RWPE1 (cell line): ENCODE results near the gene MAP1S.

ENCODE experiments used
- CTCF ChIA-PET: fragments of 350-600 bp; sonication (Branson Sonifier 250); formaldehyde crosslinking; extraction: SDS; loops from one replicate; lab custom pipeline; 2021; lab: Yijun Ruan, JAX
- POLR2A ChIA-PET: fragments of 400-600 bp; formaldehyde crosslinking; extraction: SDS; loops from one replicate; lab custom pipeline; 2020; ENCODE audit warnings: antibody characterized with exemption; ENCODE audit not compliant: low non-redundant PET; lab: Yijun Ruan, JAX
- DNase-seq: peaks from one replicate; pipeline ENCODE4 v3.0.0; 2012; ENCODE audit warnings: low spot score
- H3K27ac ChIP-seq: fragments of 450-650 bp; 2 replicates; pipeline ENCODE4 v1.5.1; 2017
- TF ChIP-seq, protein P1 (sequence below): fragments of 450-650 bp; conservative IDR thresholded peaks from 2 replicates; pipeline ENCODE4 v1.5.1; 2017; ENCODE audit warnings: low read depth, mild to moderate bottlenecking

The MAP1S gene

DNA sequence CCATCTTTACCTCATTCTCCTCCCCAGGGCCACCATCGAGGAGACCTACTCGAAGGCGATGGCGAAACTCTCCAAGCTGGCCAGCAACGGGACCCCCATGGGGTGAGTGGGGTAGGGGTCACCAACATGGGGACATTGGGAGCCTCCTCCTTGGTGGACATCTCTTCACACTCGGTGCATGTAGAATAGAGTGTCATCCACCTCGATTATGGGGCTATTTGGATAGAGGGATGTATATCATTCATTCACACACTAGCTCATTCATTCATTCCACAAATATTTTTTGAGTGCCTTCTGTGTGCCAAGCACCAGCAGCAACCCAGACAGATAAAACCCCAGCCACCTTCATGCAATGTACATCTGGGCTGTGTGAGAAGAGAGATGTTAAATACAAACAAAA lies 45.1 kb downstream of the MAP1S start:
- ChIA-PET POLR2A (no interaction called here), CTCF (no interaction called here)
- TF ChIP-seq, protein P1, sequence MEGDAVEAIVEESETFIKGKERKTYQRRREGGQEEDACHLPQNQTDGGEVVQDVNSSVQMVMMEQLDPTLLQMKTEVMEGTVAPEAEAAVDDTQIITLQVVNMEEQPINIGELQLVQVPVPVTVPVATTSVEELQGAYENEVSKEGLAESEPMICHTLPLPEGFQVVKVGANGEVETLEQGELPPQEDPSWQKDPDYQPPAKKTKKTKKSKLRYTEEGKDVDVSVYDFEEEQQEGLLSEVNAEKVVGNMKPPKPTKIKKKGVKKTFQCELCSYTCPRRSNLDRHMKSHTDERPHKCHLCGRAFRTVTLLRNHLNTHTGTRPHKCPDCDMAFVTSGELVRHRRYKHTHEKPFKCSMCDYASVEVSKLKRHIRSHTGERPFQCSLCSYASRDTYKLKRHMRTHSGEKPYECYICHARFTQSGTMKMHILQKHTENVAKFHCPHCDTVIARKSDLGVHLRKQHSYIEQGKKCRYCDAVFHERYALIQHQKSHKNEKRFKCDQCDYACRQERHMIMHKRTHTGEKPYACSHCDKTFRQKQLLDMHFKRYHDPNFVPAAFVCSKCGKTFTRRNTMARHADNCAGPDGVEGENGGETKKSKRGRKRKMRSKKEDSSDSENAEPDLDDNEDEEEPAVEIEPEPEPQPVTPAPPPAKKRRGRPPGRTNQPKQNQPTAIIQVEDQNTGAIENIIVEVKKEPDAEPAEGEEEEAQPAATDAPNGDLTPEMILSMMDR, result no peak
- H3K27ac ChIP-seq, result peak overlapping the region; percentile 71
- DNase-seq, result no peak

DNA sequence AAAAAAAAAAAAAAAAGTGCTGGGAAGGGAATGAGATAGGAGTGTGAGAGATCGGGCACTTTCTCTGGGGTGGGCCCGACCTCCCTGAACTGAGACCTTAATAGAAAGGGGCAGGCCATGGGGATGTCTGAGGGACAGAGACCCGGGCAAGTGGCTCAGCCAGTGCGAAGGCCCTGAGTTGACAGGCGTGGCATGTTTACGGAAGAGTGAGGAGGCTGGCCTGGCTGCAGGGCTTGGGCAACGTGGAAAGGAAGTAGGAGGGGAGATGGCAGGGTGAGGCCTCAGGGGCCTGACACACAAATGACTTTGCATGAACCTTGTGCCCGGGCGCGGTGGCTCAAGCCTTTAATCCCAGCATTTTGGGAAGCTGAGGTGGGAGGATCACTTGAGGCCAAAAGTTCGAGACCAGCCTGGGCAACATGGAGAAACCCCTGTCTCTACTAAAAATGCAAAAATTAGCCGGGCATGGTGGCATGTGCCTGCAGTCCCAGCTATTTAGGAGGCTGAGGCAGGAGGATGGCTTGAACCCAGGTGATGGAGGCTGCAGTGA lies 45.9 kb downstream of the MAP1S start:
- peak overlapping the region; percentile 71 for H3K27ac ChIP-seq
- ChIA-PET POLR2A (no interaction called here), CTCF (no interaction called here)
- TF ChIP-seq, protein P1, result no peak
- no peak for DNase-seq

DNA sequence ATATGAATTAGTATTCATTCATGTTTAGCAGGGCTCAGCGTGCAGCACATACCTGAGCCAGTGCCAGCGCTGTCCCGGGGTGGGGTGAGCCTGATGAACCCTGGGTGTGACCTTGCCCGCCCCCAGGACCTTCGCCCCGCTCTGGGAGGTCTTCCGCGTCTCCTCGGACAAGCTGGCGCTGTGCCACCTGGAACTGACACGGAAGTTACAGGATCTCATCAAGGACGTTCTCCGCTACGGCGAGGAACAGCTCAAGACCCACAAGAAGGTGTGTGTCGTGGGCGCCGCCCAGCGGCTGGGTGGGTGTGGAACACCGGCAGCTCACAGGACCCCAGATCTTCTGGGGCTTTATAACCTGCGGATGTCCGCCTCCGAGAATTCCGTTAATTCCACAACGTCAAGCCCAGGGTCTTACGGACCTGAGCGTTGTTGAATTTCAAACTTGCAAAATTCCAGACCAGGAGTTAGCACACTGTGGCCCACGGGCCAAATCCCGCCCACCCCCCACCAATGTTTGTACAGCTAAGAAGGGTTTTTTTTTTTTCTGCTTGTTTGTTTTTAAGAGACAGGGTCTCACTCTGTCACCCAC lies 47.4 kb downstream of the MAP1S start:
- peak; percentile 71 for DNase-seq
- ChIA-PET CTCF (interaction anchor here (0.5 to 1.6 kb wide), 25 partner anchors 8 to 355 kb away, joined by 3 to 14 read pairs (median 4); partner anchors contain the start of genes B3GNT3 and MAP1S), POLR2A (interaction anchor here (0.5 to 0.8 kb wide), 2 partner anchors 14 to 161 kb away, joined by 3 read pairs; no protein-coding TSS in a partner anchor)

DNA sequence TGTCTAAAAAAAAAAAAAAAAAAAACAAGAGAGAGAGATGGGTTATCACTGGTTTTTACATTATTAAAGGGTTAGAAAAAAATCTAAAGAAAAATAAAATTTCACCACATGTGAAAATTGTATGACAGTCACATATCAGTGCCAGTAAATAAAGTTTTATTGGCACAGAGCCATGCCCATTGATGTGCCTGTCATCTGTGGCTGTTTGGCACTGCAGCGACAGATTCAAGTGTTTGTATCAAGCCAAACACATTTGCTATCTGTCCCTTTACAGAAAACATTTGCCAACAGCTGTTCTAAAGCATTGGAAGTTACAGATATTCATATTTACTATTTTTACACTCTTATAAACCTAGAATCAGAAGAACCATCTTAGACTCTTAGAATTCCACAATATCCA lies 48.3 kb downstream of the MAP1S start:
- TF ChIP-seq, protein P1, result no peak
- H3K27ac ChIP-seq, result no peak overlapping the region
- no peak for DNase-seq
- ChIA-PET CTCF (interaction anchor here (0.6 to 1.6 kb wide), 4 partner anchors 10 to 271 kb away, joined by 3 to 8 read pairs (median 4); no protein-coding TSS in a partner anchor), POLR2A (no interaction called here)

More for the DNA sequence above, 47.4 kb downstream of the MAP1S start:
- peak overlapping the region; percentile 71 for H3K27ac ChIP-seq
- TF ChIP-seq, protein P1, result peak; percentile 98

DNA sequence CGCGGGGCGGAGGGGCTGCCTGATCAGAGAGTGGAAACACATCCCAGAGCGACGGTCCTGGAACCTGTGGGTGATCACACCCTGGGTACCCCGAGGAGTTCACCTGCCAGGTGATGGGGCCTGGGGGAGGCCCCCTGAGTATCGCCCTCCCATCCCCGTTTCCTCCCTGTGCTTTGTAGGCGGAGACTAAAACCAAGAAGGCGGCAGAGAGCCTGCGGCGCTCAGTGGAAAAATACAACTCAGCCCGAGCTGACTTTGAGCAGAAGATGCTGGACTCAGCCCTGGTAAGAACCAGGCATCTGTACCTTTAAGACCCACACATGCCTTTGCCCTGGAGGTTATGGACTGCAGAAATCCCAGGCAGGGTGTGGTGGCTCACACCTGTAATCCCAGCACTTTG lies 51.3 kb downstream of the MAP1S start:
- no peak overlapping the region for H3K27ac ChIP-seq
- ChIA-PET POLR2A (no interaction called here), CTCF (no interaction called here)
- DNase-seq, result no peak
- TF ChIP-seq, protein P1, result no peak

DNA sequence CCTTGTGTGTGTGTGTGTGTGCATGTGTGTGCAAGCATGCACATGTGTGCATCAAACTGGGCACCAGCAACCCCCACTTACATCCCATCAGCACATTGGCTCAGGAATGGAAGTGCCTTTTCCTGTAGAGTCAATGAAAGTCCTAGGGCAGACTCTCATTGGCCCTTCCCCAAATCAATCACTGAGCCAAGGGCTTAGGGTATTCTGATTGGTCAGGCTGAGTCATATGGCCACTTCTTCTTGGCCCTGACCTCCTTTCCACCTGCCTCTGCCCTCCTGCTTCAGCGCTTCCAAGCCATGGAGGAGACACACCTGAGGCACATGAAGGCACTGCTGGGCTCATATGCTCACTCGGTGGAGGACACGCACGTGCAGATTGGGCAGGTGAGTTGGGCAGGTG lies 52.9 kb downstream of the MAP1S start:
- CTCF ChIA-PET, result interaction anchor here (0.7 kb wide), 1 partner anchor 72 kb away, joined by 3 read pairs; no protein-coding TSS in a partner anchor
- H3K27ac ChIP-seq, result no peak overlapping the region
- TF ChIP-seq, protein P1, result no peak
- POLR2A ChIA-PET, result no interaction called here
- no peak for DNase-seq
